GM21576 (cell line): ENCODE measurements around the gene DNLZ.
"Not testable (repeated sequence)": the region's sequence is repeated elsewhere in the genome, so short reads cannot be mapped to it uniquely, and the experiment has no call there.

Source experiments
- ATAC-seq: cut with Tn5 transposase; IDR thresholded peaks from one replicate; pipeline ENCODE4 v1.9.1; 2021; ENCODE audit warnings: mild to moderate bottlenecking, moderate library complexity; ENCODE audit not compliant: unreplicated experiment

DNLZ gene

DNA sequence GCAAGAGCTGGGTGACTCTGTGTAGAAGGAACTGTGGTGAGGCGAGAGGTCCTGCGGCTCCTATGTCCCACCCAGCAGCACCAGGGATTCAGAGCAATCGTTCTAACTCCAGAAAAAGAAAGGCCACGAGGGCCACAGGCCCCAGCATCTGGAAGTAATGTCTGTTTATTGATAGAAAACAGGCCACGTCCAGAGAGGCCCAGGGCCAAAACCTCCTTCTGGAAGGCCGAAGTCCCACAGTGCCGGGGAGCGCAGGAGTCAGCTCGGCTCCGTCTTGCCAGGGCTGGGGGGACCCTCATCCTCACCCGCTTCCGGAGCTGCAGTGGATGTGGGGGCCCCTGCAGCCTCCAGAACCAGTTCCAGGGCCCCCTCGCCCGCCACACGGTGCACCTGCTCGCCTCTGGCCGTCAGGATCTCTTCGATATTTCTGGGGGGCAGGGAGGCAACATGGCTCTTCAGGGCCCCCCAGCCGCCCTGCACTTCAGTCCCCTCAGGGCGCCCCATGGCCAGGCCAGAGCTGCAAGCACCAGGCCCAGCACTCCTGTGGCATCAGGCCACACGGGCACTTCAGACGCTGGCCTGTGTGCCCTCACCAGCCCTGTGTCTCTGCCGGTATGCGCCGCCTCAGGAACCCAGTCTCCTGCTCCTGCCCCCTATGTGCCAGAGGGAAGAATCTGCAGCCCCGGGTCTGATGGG is 1.6 kb downstream of the DNLZ start:
- no peak for ATAC-seq

DNA sequence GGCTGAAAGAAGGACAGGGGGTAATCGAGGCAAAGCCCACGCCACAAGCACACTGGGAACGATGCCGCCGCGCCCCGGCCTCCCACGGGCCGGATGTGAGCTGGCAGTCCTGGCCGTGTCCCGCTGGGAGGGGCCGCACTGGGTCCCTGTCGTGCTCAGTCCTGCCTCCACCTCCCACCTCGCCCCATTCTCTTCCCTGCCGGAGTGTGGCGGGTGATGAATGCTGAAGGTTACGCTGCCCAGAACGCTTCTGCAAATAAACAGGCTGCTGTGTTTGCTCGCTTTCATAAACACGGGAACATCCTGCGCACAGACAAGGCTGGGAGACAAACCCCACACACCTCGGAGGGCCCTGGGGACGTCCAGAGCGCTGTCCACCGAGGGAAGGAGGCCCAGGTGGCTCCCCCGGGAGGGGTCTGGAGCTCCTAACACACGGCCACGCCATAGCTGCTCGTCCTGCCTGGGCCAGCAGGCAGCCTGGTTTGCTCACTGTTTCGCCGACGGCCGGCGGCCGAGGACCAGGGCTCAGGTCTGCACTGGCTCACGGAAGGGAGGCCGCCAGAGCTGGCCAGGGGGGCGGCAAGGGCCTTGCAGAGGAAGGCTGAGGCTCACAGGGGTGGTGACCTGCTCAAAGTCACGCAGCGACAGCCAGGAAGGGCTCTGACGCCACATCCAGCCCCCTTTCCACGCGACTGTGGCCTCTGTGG is 2.3 kb downstream of the DNLZ start:
- no peak for ATAC-seq

DNA sequence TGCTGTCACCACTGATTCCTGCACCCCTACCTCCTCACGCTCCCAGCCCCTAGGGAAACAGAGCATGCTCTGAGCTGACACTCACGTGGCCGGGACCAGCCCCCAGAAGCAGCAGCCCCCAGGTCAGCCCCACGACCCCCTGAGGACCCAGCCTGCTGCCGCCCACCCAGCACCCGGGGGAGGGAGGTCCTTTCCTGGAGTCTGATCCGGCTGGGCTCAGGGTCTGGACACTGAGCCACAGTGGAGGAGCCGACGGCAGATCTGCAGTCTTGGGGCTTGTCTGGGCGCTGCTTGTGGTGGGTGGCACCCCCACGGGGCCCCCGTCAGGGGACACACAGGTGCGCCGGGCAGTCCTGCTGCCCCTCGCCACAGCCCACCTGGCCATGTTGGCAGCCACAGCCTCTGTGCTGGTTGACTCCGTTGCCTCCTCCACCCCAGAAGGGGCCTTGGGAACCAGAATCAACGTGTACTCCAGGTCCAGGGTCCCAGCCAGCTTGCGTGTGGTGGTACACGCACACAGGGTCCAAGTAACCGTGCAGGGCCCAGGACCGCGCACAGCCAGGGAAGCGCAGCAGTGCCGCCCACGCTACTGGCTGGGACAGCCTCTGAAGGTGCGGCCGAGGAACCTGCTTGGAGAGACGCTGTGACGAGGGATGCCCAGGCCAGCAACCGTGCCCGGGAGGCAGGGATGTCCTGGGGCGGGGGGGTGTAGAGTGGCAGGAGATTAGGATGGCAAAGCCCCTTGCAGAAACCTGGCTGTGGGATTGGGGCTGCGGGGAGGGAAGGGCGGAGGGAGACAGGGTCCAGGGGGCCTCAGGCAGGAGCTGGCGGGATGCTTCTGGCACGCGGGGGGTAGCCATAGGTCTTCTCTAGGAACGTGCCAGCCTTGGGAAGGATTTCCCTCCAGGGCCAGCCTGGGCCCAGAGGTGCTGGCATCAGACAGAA is 3.5 kb downstream of the DNLZ start:
- no peak for ATAC-seq

DNA sequence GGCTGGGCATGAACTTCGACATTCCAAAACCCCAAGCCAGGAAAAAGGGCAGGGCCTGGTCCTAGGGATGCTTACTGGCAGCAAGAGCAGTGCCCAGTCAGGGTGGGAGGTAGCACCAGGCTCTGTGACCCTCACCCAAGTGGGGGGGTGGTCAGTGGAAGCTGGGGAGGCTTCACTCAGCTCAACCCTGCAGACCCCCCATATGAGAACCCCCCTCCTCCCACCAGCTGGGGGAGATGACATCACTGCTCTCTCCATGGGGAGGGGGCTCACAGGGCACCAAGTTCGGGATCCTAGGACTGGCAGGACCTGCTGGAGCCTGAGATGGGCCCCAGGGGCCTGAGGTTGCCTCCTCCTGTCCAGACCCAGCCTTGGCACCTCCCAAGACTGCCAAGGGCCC is 4.7 kb downstream of the DNLZ start:
- no peak for ATAC-seq

DNA sequence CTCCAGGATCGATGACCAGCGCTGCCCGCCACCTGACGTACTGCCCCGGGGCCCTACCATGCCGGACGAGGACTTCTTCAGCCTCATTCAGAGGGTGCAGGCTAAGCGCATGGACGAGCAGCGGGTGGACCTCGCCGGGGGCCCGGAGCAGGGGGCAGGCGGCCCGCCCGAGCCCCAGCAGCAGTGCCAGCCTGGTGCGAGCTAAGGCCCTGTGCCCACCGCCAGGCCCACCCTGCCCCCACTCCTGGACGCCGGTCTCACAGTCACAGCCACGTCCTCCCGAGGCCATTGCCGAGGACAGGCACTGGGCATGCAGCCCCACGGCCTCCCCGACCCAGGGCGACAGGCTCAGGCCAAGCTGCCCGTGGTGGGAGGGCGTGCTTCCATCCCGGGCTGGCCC is 5.5 kb downstream of the DNLZ start:
- no peak for ATAC-seq

DNA sequence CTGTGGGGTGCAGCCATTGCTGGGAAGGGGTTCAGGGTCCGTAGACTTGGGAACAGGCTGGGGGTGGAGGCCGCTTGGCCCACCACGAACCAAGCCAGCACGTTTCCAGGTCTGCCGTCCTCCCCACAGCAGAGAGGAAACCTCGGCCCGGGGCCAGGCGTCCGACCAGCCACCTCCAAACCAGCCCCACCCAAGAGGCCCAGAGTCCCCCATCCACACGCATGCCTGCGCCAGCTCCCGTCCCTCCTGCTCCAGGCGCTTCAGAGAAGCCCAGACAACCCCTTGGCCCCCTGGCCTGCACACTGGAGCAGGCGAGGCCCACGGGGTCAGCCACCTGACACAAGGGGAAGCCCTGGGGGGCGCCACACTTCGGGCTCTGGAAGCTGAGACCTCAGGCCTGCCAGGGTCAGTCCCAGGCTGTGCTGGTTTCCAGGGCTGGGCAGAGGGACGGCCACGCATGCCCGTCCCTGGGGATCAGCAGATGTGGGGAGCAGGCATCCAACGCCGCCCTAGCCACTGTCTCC is 6.3 kb downstream of the DNLZ start:
- no peak for ATAC-seq

DNA sequence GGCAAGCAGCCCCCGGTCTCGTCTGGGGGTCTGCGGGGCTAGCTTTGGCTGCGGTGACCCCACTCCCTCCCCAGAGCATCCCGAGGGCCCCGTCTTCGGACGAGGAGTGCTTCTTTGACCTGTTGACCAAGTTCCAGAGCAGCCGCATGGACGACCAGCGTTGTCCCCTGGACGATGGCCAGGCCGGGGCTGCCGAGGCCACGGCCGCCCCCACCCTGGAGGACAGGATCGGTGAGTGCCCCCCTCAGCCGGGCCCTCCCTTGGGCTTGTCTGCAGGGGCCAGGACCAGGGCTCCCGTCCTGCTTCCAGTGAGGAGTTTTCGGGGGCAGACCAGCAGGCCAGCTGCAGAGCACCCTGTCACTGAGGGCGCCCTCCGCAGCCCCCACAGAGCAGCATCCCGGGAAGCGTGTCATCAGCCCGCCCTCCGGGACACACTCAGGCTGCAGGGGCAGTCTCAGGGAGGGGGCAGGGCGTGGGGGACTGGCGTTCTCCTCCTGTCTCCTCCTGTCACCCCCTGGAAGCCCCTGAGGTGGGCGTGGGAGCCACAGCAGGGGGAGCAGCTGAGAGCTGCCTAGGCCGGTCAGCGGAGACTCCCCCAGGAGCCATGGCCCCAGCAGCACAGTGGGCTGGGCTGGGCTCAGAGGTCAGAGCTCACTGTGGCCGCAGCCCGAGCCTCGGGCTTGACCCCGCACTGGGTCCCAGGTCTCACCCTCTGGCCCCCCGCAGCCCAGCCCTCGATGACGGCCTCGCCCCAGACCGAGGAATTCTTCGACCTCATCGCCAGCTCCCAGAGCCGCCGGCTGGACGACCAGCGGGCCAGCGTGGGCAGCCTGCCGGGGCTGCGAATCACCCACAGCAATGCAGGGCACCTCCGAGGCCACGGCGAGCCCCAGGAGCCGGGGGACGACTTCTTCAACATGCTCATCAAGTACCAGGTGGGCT is 7.7 kb downstream of the DNLZ start:
- no peak for ATAC-seq

DNA sequence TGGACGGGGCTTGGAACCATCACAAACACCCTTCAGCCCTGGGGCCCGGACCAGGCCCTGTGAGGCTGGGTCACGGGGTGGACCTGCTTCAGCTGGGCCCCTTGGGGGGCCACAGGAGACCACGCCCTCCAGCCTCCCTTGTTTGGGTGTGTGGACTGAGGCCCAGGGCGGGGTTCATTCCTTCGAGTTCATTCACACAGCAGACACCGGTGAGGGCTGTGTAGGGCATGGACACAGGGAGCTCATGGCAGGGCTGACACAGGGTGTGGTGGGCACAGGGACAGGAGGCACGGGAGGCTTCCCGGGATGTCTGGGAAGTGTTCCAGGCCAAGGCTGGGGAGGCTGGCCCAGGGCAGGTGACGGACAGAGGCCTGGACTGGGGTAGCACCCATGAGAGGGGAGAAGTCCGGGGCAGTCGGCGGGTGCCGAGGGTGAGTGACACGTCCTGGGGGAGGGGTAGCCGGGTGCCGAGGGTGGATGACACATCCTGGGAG is 8.9 kb downstream of the DNLZ start:
- ATAC-seq: no peak

DNA sequence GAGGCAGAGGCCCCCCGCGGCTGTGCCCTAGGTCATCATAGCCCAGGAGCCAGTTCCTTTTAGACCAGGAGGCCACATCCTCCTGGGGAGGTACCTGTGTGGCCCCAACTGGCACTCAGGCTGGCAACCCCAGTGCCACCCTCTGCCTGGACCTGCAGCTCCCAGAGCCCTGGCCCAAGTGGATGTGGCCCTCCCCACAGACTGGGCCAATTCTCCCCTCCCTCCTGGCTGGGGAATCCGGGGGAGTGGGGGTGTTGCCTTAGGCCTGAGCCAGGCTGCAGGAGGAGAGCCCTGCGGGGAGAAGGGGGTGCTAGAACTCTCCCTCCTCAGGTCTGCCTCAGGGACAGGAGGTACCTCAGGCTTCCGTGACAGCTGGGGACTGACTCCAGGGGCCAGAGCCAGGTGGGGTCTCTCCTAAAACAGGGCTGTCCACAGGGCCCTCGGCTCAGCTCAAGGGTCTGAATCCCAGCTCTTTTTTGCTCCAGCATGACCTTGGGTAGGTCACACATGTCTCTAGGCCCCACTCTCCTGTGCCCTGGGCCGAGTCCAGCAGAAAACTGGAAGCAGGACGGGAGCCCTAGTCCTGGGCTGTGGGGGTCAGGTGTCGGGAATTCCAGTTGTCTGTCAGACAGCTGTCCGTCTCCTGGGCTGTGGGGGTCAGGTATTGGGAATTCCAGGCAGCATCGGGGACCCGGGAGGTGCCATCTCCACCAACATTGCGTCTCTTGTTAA is 9.6 kb downstream of the DNLZ start:
- no peak for ATAC-seq

DNA sequence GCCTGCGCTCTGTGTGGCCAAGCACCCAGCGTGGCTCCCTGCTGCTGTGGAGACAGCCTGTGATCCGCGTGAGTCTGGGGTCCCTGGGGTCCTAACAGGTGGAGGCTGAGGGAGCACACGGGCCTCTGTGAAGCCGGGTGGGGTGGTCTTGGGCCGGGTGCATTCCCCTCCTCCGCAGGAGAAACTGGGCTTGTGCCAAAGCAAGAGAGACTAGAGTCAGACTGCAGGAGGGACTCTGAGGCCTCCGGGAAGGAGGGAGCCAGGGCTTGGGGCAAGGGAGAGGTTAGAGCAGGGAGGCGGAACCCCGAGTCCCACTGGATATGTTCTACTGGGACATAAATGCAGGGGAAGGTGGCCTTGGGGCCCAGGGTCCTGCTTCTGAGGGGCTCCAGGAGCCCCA is 10.5 kb downstream of the DNLZ start:
- ATAC-seq: no peak

DNA sequence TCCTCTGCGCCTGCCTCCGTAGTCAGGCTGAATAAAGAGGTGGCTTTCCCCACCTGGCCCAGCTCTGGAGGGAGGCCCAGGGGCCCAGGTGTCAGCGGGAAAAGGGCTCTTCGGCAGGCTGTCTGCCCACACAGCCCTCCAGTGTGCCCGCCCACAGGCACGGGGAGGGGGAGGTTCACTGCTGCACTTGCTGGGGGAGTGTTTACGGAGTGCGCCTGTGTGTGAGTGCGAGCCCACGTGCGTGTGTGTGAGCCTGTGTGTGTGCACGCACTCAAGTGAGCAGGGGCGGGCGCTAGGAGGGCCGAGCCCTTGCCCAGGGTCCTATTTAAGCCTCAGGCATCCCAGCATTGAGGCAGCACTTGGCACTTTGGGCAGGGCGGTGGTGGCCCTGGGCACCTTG is 10.9 kb downstream of the DNLZ start:
- no peak for ATAC-seq

DNA sequence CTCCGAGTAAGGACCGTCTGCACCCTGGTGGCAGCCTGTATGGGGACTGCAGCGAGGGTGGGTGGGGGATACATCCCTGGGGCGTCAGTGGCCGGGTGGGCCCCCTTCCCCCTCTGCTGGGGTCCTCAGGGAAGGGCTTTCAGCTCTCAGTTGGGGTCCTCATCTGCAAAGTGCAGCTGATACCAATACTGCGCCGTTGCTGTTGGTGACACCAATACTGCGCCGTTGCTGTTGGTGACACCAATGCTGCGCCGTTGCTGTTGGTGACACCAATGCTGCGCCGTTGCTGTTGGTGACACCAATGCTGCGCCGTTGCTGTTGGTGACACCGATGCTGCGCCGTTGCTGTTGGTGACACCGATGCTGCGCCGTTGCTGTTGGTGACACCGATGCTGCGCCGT is 11.7 kb downstream of the DNLZ start:
- not testable (repeated sequence) for ATAC-seq

DNA sequence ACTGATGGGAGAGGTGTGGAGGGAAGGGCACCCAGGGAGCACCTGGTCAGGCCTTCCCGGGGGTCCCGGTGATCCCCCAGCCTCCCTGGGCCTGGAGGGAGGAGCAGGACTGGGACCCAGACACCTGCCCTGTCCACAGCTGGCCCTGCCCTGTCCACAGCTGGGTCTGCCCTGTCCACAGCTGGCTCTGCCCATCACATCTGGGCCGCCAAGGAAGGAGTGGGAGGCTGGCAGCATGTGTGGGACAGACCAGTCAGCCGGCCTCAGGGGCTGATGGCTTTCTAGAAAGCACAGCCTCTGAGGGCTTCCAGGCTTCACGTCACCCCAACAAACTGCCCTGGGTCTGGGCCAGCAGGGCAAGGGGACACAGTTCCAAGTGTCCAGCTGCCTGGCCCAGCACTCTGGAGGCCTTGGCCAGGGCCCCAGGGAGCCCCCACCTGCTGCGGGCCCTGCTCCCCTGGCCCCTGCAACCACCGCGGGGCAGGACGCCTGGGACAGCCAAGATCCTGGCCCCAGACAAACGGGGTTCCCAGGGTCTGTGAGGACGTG is 12.2 kb downstream of the DNLZ start:
- ATAC-seq: no peak

DNA sequence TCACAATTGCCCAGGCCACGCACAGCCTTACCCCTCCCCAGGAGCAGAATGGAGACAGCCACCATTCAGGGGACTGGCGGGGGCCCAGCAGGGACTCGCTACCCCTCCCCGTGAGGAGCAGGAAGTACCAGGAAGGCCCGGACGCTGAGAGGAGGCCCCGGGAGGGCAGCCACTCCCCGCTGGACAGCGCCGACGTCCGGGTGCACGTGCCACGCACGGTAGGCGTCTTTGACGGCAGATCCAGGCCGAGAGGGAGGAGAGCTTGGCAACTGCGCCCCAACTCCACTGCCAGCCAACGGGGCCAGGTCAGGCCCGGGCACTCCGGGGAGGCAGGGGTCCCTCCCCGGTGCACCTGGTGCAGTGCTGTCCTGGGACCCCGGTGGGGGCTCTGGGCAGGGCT is 14.0 kb downstream of the DNLZ start:
- ATAC-seq: no peak

DNA sequence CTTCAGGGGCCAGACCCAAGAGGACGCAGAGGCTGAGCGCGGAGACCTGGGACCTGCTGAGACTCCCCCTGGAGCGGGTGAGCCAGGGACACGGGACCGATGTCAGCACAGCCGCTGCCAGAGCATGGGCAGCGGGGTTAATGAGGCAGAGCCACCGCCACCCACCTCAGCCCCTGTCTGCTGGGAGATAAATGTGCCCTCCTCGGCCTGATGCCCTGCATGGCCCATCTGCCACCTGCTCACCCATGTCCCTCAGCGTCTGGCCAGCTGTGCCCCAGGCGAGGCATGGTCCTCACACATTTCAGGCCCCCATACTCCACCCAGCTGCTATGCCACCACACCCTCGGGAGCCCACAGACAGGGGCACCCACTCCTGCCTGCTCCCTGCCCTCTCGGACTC is 14.9 kb downstream of the DNLZ start:
- ATAC-seq: no peak

DNA sequence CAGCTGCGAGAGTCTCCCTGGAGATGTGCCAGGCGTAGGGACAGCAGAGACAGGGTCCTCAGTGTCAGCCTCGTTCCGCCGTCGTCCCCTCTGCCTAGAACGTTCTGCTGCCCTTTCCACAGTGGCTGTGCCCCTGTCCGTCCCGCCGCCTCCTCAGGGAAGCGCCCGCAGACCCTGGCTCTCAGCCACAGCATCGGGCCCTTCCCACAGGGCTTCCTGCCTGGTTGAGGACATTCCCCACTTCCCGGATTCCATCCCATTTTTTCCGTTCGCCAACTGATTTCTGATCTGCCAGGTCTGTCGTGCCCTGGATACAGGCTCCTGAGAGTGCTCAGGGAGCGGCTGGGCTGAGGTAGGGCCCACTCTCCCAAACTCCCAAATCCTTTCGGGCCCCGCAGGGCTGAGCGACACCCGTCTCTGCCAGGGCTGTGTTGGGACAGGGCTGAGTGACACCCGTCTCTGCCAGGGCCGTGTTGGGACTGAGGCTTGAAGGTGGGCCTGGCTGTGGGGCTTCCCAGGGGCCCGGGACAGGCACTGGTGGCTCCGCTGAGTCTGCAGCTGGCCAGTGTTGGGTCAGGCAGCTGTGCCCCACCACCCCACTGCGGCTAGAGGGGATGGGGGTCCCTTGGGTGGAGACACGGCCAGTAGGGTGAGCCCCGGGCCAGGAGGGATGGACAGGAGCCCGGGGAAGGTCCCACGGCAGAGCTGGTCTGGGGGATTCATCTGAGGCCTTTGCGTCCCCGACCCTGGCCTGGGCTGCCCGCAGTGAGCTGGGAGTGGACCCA is 15.9 kb downstream of the DNLZ start:
- no peak for ATAC-seq

DNA sequence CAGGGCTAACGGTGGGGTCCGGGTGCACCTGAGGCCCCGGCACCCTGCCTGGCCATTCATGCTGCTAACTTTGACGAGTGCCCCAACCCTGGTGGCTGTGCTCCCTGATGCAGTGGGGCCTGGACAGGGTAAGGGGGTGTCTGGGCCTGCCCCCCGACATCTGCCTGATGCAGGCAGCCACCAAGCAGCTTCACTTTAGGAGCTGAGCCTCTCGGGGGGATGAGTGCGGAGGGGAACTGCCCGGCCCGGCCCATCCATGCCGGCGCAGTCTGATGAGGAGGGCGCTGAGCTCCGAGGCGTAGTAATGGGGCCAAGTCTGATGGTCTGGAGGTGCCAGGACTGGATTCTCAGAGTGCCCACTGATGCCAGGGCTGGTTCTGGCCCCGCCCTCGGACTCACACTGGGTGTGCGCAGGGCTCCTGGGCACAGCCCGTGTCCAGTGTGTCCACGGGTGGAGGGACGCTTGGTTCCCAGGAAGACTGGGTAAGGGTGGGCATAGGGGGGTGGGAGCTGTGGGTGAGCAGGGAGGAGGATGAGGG is 16.5 kb downstream of the DNLZ start:
- no peak for ATAC-seq

DNA sequence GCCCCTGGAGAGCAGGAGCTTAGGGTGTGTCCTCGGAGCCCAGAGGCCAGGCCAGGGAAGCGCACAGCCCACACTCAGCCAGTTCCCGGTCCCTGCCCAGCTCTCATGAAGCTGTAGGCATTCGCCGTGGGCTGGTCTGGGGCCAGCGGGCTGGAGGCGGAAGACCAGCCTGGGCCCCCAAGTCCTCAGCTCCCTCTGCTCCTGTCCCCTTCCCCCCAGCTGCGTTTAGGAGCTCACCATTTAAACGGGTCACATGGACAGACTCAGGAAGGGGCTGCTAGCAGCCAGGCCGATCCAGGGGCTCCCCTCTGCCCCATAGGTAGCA is 17.4 kb downstream of the DNLZ start:
- ATAC-seq: no peak
